Ishikawa (cell line): ENCODE results near the gene TBPL2.

Source experiments
- CEBPB ChIP-seq: IDR thresholded peaks from 2 replicates; pipeline ENCODE4 v1.6.1; 2012
- CREB1 ChIP-seq: IDR thresholded peaks from 2 replicates; pipeline ENCODE4 v1.6.1; 2012; ENCODE audit warnings: low read depth
- EGR1 ChIP-seq: IDR thresholded peaks from 2 replicates; pipeline ENCODE4 v1.6.1; 2012
- EP300 ChIP-seq: IDR thresholded peaks from 2 replicates; pipeline ENCODE4 v1.6.1; 2012; ENCODE audit warnings: borderline replicate concordance
- FOXM1 ChIP-seq: IDR thresholded peaks from 2 replicates; pipeline ENCODE4 v1.6.1; 2012; ENCODE audit warnings: low read depth, borderline replicate concordance
- MAX ChIP-seq: IDR thresholded peaks from 2 replicates; pipeline ENCODE4 v1.6.1; 2012
- NFIC ChIP-seq: IDR thresholded peaks from 2 replicates; pipeline ENCODE4 v1.6.1; 2012
- RAD21 ChIP-seq: IDR thresholded peaks from 2 replicates; pipeline ENCODE4 v1.6.1; 2012; ENCODE audit warnings: low read depth
- TAF1 ChIP-seq: IDR thresholded peaks from 2 replicates; pipeline ENCODE4 v1.6.1; 2012; ENCODE audit warnings: low read depth, mild to moderate bottlenecking
- TCF12 ChIP-seq: IDR thresholded peaks from 2 replicates; pipeline ENCODE4 v1.6.1; 2012; ENCODE audit warnings: low read depth
- TEAD4 ChIP-seq: IDR thresholded peaks from 2 replicates; pipeline ENCODE4 v1.6.1; 2012
- YY1 ChIP-seq: IDR thresholded peaks from 2 replicates; pipeline ENCODE4 v1.6.1; 2012; ENCODE audit warnings: low read depth
- ZBTB7A ChIP-seq: IDR thresholded peaks from 2 replicates; pipeline ENCODE4 v1.6.1; 2012; ENCODE audit warnings: low read depth
- TF ChIP-seq, protein P1 (sequence below): IDR thresholded peaks from 2 replicates; pipeline ENCODE4 v1.6.1; 2012; ENCODE audit warnings: low read depth, mild to moderate bottlenecking
- TF ChIP-seq, protein P2 (sequence below): IDR thresholded peaks from 2 replicates; pipeline ENCODE4 v1.6.1; 2012

TBPL2 gene

GRCh38 chr14:55381561-55381960 lies 58.9 kb downstream of the TBPL2 start:
- TF ChIP-seq FOXM1: no peak
- TF ChIP-seq, protein P1, sequence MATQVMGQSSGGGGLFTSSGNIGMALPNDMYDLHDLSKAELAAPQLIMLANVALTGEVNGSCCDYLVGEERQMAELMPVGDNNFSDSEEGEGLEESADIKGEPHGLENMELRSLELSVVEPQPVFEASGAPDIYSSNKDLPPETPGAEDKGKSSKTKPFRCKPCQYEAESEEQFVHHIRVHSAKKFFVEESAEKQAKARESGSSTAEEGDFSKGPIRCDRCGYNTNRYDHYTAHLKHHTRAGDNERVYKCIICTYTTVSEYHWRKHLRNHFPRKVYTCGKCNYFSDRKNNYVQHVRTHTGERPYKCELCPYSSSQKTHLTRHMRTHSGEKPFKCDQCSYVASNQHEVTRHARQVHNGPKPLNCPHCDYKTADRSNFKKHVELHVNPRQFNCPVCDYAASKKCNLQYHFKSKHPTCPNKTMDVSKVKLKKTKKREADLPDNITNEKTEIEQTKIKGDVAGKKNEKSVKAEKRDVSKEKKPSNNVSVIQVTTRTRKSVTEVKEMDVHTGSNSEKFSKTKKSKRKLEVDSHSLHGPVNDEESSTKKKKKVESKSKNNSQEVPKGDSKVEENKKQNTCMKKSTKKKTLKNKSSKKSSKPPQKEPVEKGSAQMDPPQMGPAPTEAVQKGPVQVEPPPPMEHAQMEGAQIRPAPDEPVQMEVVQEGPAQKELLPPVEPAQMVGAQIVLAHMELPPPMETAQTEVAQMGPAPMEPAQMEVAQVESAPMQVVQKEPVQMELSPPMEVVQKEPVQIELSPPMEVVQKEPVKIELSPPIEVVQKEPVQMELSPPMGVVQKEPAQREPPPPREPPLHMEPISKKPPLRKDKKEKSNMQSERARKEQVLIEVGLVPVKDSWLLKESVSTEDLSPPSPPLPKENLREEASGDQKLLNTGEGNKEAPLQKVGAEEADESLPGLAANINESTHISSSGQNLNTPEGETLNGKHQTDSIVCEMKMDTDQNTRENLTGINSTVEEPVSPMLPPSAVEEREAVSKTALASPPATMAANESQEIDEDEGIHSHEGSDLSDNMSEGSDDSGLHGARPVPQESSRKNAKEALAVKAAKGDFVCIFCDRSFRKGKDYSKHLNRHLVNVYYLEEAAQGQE: no peak
- no peak for TF ChIP-seq TEAD4
- TF ChIP-seq, protein P2, sequence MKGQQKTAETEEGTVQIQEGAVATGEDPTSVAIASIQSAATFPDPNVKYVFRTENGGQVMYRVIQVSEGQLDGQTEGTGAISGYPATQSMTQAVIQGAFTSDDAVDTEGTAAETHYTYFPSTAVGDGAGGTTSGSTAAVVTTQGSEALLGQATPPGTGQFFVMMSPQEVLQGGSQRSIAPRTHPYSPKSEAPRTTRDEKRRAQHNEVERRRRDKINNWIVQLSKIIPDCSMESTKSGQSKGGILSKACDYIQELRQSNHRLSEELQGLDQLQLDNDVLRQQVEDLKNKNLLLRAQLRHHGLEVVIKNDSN: no peak
- TF ChIP-seq CREB1: no peak
- TF ChIP-seq ZBTB7A: no peak
- TF ChIP-seq EP300: no peak
- no peak for TF ChIP-seq RAD21
- no peak for TF ChIP-seq CEBPB
- TF ChIP-seq YY1: no peak

- TF ChIP-seq MAX (no peak), ZBTB7A (no peak), FOXM1 (no peak), NFIC (no peak), CREB1 (no peak), TAF1 (no peak), YY1 (no peak), EP300 (no peak), RAD21 (no peak), TEAD4 (no peak), CEBPB (no peak), TCF12 (no peak), EGR1 (no peak)
- TF ChIP-seq, protein P2: no peak
- TF ChIP-seq, protein P1: no peak
These were observed 59.4 kb downstream of the TBPL2 start for GRCh38 chr14:55381040-55381439.

GRCh38 chr14:55377236-55377635 lies 63.2 kb downstream of the TBPL2 start:
- TF ChIP-seq YY1: no peak
- no peak for TF ChIP-seq EP300
- no peak for TF ChIP-seq TCF12
- TF ChIP-seq, protein P1: no peak
- TF ChIP-seq CEBPB: no peak
- TF ChIP-seq, protein P2: no peak
- TF ChIP-seq MAX: no peak
- no peak for TF ChIP-seq EGR1
- TF ChIP-seq TAF1: no peak
- no peak for TF ChIP-seq RAD21
- TF ChIP-seq CREB1: no peak
- TF ChIP-seq TEAD4: no peak
- TF ChIP-seq FOXM1: no peak
- TF ChIP-seq ZBTB7A: no peak
- TF ChIP-seq NFIC: no peak

DNA sequence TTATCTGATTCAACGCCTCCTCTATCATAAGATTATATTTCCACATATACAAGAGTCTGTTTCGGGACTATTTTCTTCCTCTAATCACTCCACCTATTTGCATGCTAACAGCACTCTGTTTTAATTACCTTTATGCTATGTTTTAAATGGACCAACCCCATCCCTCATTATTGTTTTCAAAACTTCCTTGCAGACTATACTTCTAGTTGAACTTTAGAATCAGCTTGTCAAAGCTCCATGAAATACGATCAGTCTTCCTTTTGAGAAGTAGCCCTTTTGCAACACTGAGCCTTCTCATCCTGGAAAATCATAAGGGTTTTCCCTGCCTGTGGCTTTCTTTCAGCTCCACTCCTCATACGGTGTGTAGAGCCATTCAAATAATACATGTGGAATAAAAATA lies 65.6 kb downstream of the TBPL2 start:
- TF ChIP-seq EP300 (no peak), TAF1 (no peak), NFIC (no peak), CREB1 (no peak), TCF12 (no peak), MAX (no peak), FOXM1 (no peak), TEAD4 (no peak), EGR1 (no peak), RAD21 (no peak), YY1 (no peak), ZBTB7A (no peak), CEBPB (no peak)
- TF ChIP-seq, protein P2: no peak
- TF ChIP-seq, protein P1: no peak
